HUES64 (cell line): ENCODE measurements around the gene ADAMTS16.

Source experiments
- H3K27ac ChIP-seq: 2 replicates; pipeline ENCODE4 v1.7.0; 2013; ENCODE audit warnings: low read depth, low read length, inconsistent platforms
- H3K27me3 ChIP-seq: 2 replicates; pipeline ENCODE4 v1.6.1; 2013; ENCODE audit warnings: mild to moderate bottlenecking, low read length; ENCODE audit not compliant: insufficient read depth
- H3K36me3 ChIP-seq: 2 replicates; pipeline ENCODE4 v1.6.1; 2013; ENCODE audit warnings: mild to moderate bottlenecking, low read length; ENCODE audit not compliant: insufficient read depth
- H3K4me1 ChIP-seq: 2 replicates; pipeline ENCODE4 v1.6.1; 2013; ENCODE audit warnings: mild to moderate bottlenecking, low read length, moderate library complexity; ENCODE audit not compliant: insufficient read depth
- H3K4me3 ChIP-seq: 2 replicates; pipeline ENCODE4 v1.5.1; 2013; ENCODE audit warnings: mild to moderate bottlenecking, low read length, moderate library complexity
- H3K9ac ChIP-seq: 2 replicates; pipeline ENCODE4 v1.6.1; 2013; ENCODE audit warnings: mild to moderate bottlenecking, low read depth, low read length
- H3K9me3 ChIP-seq: 2 replicates; pipeline ENCODE4 v1.6.1; 2013; ENCODE audit warnings: low read depth, low read length; ENCODE audit not compliant: insufficient read depth
- WGBS: fragments of 150-250, 120-280 bp; methylation state at CpG from one replicate; pipeline ENCODE4 v1.1.7; 2013; ENCODE audit warnings: missing lambda C conversion rate; 5-methylcytosine and 5-hydroxymethylcytosine counted together

The ADAMTS16 gene

GRCh38 chr5:5188376-5189050, 48.4 kb downstream of the ADAMTS16 start:
- Histone ChIP-seq H3K4me1 (peaks cover 23% of the 10 kb centered on the region), H3K36me3 (peaks cover 22% of the 10 kb centered on the region), H3K27me3 (peaks cover 5% of the 10 kb centered on the region; the same call in 1 of the 2 replicates), H3K27ac (no peak overlapping the region), H3K4me3 (no peak overlapping the region), H3K9ac (no peak overlapping the region), H3K9me3 (no peaks in the 10 kb centered on the region)
- 96% methylated on average over 11 of the region's 11 CpGs for WGBS

GRCh38 chr5:5189051-5189430, 48.9 kb downstream of the ADAMTS16 start:
- Histone ChIP-seq H3K4me3 (no peak overlapping the region), H3K9ac (no peak overlapping the region), H3K27ac (no peak overlapping the region), H3K9me3 (no peaks in the 10 kb centered on the region), H3K4me1 (peaks cover 18% of the 10 kb centered on the region), H3K27me3 (peaks cover 2% of the 10 kb centered on the region; the same call in 1 of the 2 replicates), H3K36me3 (peaks cover 22% of the 10 kb centered on the region)
- 95% methylated on average over 7 of the region's 7 CpGs for WGBS

GRCh38 chr5:5191906-5192305, 51.8 kb downstream of the ADAMTS16 start:
- WGBS = 92% methylated on average over 2 of the region's 3 CpGs

GRCh38 chr5:5192681-5193080, 52.6 kb downstream of the ADAMTS16 start:
- H3K27ac ChIP-seq = no peak overlapping the region
- H3K9me3 ChIP-seq = no peaks in the 10 kb centered on the region
- H3K4me3 ChIP-seq = no peak overlapping the region
- H3K36me3 ChIP-seq = peaks cover 22% of the 10 kb centered on the region
- H3K4me1 ChIP-seq = no peaks in the 10 kb centered on the region
- no peak overlapping the region for H3K9ac ChIP-seq
- 98% methylated on average over 2 of the region's 2 CpGs for WGBS
- H3K27me3 ChIP-seq = no peaks in the 10 kb centered on the region

More at GRCh38 chr5:5191906-5192305, 51.8 kb downstream of the ADAMTS16 start:
- H3K4me3 ChIP-seq = no peak overlapping the region
- H3K27ac ChIP-seq = no peak overlapping the region
- H3K9me3 ChIP-seq = no peaks in the 10 kb centered on the region
- no peak overlapping the region for H3K9ac ChIP-seq
- no peaks in the 10 kb centered on the region for H3K4me1 ChIP-seq
- no peaks in the 10 kb centered on the region for H3K27me3 ChIP-seq
- peaks cover 27% of the 10 kb centered on the region for H3K36me3 ChIP-seq

- Histone ChIP-seq H3K27ac (no peak overlapping the region), H3K4me1 (peaks cover 22% of the 10 kb centered on the region), H3K9ac (no peak overlapping the region), H3K9me3 (no peaks in the 10 kb centered on the region), H3K36me3 (peaks cover 18% of the 10 kb centered on the region), H3K4me3 (no peak overlapping the region), H3K27me3 (no peaks in the 10 kb centered on the region)
- WGBS = 96% methylated on average over 4 of the region's 4 CpGs
These were observed 55.2 kb downstream of the ADAMTS16 start for GRCh38 chr5:5195128-5195918.

GRCh38 chr5:5198135-5198534, 58.0 kb downstream of the ADAMTS16 start:
- no peak overlapping the region for H3K9ac ChIP-seq
- peaks cover 36% of the 10 kb centered on the region for H3K36me3 ChIP-seq
- peaks cover 24% of the 10 kb centered on the region for H3K4me1 ChIP-seq
- H3K4me3 ChIP-seq = no peak overlapping the region
- H3K27ac ChIP-seq = no peak overlapping the region
- H3K27me3 ChIP-seq = no peaks in the 10 kb centered on the region
- no peaks in the 10 kb centered on the region for H3K9me3 ChIP-seq
- 86% methylated on average over 7 of the region's 7 CpGs for WGBS

- H3K27me3 ChIP-seq = no peaks in the 10 kb centered on the region
- H3K27ac ChIP-seq = no peak overlapping the region
- no CpG with 5 or more reads among the region's 1 CpG for WGBS
- no peak overlapping the region for H3K4me3 ChIP-seq
- no peaks in the 10 kb centered on the region for H3K9me3 ChIP-seq
- no peak overlapping the region for H3K9ac ChIP-seq
- H3K4me1 ChIP-seq = peaks cover 24% of the 10 kb centered on the region
- peaks cover 38% of the 10 kb centered on the region for H3K36me3 ChIP-seq
These were observed 58.7 kb downstream of the ADAMTS16 start for GRCh38 chr5:5198815-5199214.

GRCh38 chr5:5199495-5199894, 59.4 kb downstream of the ADAMTS16 start:
- peaks cover 24% of the 10 kb centered on the region for H3K4me1 ChIP-seq
- H3K9ac ChIP-seq = no peak overlapping the region
- no peaks in the 10 kb centered on the region for H3K27me3 ChIP-seq
- H3K36me3 ChIP-seq = peaks cover 45% of the 10 kb centered on the region
- H3K9me3 ChIP-seq = no peaks in the 10 kb centered on the region
- 51% methylated on average over 5 of the region's 6 CpGs for WGBS
- no peak overlapping the region for H3K27ac ChIP-seq
- H3K4me3 ChIP-seq = no peak overlapping the region

- H3K27me3 ChIP-seq = no peaks in the 10 kb centered on the region
- 85% methylated on average over 5 of the region's 5 CpGs for WGBS
- H3K4me3 ChIP-seq = no peak overlapping the region
These were observed 60.0 kb downstream of the ADAMTS16 start for GRCh38 chr5:5200133-5200532.

GRCh38 chr5:5202321-5202720, 62.2 kb downstream of the ADAMTS16 start:
- 91% methylated on average over 1 of the region's 2 CpGs for WGBS
- H3K27ac ChIP-seq = no peak overlapping the region
- H3K27me3 ChIP-seq = no peaks in the 10 kb centered on the region
- H3K9me3 ChIP-seq = no peaks in the 10 kb centered on the region
- peaks cover 24% of the 10 kb centered on the region for H3K4me1 ChIP-seq
- H3K36me3 ChIP-seq = peaks cover 43% of the 10 kb centered on the region
- no peak overlapping the region for H3K4me3 ChIP-seq
- H3K9ac ChIP-seq = no peak overlapping the region

More at GRCh38 chr5:5200133-5200532, 60.0 kb downstream of the ADAMTS16 start:
- Histone ChIP-seq H3K27ac (no peak overlapping the region), H3K9ac (no peak overlapping the region), H3K36me3 (peaks cover 46% of the 10 kb centered on the region), H3K9me3 (no peaks in the 10 kb centered on the region), H3K4me1 (peaks cover 24% of the 10 kb centered on the region)

- H3K27me3 ChIP-seq = no peaks in the 10 kb centered on the region
- no peak overlapping the region for H3K9ac ChIP-seq
- WGBS = 92% methylated on average over 2 of the region's 2 CpGs
- peaks cover 43% of the 10 kb centered on the region for H3K36me3 ChIP-seq
- peaks cover 18% of the 10 kb centered on the region for H3K4me1 ChIP-seq
- no peak overlapping the region for H3K4me3 ChIP-seq
- no peak overlapping the region for H3K27ac ChIP-seq
- no peaks in the 10 kb centered on the region for H3K9me3 ChIP-seq
These were observed 63.3 kb downstream of the ADAMTS16 start for GRCh38 chr5:5203451-5203850.
